ENCODE data around the gene SH3TC1.

The SH3TC1 gene

DNA sequence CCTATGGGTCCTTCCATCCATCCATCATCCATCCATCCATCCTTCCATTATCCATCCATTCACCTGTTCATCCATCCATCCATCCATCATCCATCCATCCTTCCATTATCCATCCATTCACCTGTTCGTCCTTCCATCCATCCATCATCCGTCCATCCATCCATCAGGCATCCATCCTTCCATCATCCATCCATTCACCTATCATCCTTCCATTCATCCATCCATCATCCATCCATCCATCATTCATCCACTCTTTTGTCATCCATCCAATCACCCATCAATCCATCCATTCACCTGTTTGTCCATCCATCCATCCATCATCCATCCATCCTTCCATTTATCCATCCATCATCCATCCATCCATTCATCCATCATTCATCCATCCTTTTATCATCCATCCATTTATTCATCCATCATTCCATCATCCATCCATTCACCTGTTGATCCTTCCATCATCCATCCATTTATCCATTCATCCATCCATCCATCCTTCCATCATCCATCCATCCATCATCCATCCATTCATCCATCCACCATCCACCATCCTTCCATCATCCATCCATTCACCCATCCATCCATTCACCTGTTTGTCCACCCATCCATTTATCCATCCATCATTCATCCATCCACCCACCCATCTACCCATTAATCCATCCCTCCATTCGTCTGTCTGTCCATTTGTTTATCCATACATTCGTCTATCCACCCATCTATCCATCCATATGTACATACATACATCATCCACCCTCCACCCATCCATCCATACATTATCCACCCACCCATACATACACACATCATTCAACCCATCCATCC lies 34.8 kb downstream of the SH3TC1 start:
- DNase-seq: no peak

DNA sequence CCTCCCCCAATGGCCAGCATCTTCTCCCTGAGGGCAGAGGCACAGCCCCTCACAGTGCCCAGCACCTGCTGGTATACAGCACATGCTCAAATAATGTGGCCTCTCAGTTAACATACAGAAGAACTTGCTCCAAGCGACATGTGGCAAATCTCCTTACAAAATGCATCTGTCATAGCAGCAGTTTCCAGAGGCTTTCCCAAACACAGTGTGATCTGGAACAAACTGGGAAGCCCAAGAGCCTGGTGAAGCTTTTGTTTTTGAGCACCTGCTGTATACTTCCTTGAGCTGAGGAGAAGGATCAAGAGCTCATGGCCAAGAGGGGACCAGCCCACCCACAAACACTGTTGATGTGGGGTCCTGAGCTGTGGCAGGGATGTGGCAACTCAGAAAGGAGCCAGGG lies 35.6 kb downstream of the SH3TC1 start:
- DNase-seq: no peak

DNA sequence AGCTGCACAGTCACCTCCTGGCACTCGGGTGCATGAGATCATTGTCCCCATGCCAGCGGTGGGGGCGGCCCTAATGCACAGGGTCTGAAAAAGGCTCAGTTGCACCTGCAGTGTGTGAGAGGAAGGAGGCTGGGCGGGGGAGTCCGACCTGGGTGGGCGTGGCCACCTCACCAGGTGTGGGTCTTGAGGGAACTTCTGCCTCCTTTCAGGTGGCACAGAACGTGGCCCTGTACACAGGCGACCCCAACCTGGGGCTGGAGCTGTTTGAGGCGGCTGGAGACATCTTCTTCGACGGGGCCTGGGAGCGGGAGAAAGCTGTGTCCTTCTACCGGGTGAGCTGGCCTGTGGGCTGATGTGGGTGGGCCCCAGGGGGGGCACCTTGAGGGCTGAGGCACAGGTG lies 36.1 kb downstream of the SH3TC1 start:
- no peak for DNase-seq

DNA sequence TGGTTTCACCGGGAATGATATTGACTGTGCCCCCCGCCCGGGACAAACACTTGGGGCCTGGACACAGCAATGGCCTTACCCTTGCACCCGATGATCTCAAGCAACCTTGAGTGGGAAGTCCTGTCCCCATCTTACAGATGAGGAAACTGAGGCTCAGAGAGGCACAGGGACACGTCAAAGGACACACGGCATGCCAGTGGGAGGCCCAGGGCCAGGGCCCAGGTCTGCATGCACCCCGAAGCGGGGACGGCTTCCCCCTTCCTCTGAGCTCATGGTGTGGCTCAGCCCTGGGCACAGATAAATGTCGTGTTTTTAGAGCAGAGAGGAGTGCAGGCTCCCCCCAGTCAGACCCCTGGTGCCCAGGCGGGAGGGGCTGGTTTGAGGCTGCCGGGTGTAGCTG lies 36.6 kb downstream of the SH3TC1 start:
- DNase-seq: no peak

DNA sequence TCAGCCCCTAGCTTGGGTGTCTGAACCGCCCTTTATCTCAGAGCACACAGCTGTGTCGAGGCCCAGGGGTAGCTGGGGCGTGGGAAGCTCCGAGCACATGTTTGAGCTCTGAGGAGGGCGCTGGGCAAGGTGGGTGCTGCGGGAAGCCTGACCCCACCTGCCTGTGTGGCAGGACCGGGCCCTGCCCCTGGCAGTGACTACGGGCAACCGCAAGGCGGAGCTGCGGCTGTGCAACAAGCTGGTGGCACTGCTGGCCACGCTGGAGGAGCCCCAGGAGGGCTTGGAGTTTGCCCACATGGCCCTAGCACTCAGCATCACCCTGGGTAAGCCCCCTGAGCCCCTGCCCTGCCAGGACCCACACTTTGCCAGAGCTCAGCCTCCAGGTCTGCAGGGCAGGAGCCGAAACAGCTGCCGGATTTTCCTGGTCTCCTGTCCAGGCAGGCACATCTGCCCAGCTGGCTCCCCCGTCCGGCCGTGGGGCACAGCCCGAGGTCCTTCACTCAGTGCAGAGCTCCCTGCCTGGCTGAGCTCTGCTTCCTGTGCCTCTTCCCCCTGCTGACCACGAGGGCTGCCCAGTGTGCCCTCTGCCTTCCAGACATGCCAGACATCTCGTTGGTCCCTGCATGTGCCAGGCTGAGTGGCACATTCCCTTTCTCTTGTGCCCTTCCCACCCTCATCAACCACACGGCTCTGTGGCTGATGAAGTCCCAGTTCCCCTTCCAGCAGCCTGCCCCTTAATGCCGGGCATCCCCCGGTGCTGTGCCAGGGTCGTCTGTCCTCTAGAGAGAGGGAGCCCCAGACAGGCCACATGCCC lies 37.2 kb downstream of the SH3TC1 start:
- no peak for DNase-seq

DNA sequence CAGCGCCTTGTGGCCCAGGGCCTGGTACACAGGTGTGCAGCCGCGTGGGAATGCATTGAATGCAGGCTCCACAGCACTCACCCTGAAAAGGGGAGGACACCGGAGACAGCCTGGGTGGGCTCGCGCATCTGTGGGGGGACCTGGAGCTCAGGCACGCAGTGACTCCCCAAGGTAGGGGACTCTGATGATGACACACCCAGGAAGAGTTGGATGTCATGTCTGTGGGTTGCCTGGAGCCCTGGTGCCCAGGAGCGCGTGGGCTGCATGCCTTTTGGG lies 37.8 kb downstream of the SH3TC1 start:
- DNase-seq: no peak

DNA sequence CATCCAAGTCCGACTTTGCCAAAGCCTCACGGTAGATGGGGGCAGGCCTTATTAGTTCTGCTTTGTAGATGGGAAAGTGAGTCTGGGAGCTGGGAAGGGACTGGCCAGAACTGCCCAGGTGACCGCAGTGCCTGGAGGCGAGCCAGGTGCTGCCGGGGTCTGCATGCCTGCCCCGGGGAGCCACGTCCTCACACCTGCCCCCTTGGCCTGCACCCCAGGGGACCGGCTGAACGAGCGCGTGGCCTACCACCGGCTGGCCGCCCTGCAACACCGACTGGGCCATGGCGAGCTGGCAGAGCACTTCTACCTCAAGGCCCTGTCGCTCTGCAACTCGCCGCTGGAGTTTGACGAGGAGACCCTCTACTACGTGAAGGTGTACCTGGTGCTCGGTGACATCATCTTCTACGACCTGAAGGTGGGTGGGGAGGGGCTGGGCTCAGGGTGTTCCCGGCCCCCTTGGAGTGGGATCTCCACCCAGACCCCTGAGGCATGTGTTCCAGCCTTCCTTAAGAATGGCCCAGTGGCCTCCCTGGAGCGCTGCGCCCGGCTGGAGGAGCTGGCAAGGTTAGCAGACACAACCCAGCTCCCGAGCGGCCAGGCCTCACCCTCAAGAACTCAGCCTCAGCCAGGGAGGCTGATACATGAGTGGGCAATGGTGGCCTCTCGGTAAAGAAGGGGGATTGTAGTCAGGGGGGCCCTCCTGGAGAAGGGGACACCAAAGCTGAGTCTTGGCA lies 38.3 kb downstream of the SH3TC1 start:
- no peak for DNase-seq

DNA sequence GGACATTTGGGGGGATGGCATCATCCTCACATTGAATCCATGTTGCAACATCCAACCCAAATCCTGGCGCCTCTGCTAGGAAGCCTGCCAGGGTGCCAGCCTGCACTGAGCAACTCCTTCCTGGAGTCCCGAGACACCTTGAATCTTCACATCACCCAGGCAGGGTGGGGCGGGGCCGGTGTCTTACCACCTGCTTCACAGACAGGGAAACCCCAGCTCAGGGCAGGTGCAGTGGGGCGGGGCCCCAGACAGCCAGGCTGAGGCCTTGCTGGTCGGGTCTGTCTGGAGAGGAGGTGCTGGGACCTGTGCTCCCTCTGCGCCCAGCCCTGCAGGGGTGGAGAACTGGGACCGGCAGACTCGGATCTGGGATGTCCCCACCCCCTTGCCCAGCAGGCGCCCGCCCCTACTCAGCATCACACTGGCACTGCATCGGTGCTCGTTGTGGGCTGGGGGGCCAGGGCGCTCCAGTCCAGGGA lies 39.0 kb downstream of the SH3TC1 start:
- DNase-seq: no peak

DNA sequence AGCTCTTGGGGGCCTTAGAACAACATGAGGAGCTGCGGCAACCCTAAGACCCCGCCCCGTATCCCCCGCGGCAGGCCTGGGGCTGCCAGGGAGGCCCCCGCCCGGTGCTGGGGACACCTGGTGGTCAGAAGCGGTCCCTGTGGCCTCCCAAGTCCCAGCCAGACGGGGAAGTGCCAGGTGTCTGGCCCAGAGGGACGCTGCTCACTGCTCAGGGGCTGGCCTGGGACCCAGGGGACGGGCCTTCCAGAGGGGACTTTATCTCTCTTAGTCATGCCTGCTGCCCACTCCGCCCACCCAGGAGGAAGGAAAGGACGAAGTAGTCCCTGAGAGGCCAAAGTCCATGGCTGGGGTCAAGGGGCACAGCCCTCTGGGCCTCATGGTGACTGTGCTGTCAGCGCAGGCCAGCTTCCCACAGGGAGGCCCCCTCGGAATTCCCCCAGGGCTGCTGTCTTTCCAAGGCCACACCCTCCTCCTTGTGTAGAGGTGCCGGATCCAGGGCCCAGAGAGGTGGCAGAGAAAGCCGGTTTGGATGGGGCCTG lies 39.5 kb downstream of the SH3TC1 start:
- DNase-seq: no peak

DNA sequence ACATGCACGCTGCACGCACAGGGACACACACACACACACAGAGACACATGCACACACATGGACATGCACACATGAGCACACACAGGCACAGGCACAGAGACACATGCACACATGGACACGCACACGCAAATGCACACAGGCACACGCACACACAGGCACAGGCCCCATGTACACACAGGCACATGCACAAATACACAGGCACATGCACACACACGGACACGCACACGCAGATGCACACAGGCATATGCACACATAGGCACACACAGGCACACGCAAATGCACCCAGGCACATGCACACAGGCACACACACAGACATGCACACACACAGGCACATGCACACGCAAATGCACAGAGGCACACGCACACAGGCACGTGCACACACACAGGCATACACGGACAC lies 40.1 kb downstream of the SH3TC1 start:
- DNase-seq: no peak

DNA sequence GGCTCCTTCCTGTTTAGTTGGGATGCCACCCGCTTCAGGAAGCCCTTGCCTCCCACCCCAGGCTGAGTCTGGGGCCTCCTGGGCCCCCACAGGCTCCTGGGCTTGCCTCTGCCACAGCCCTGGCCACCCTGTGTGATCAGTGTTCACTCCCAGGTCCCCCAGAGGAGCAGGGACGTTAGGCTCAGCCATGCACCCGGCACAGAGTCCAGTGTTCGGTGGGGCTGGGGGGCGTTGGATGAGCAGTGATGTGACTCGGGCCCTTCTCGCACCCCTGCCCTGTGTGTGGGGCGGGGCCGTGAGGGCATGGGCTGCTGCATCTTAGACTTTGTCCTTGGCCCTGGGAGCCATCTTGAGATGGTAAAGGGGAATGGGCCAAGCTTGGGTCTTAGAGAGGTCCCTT lies 40.6 kb downstream of the SH3TC1 start:
- no peak for DNase-seq

DNA sequence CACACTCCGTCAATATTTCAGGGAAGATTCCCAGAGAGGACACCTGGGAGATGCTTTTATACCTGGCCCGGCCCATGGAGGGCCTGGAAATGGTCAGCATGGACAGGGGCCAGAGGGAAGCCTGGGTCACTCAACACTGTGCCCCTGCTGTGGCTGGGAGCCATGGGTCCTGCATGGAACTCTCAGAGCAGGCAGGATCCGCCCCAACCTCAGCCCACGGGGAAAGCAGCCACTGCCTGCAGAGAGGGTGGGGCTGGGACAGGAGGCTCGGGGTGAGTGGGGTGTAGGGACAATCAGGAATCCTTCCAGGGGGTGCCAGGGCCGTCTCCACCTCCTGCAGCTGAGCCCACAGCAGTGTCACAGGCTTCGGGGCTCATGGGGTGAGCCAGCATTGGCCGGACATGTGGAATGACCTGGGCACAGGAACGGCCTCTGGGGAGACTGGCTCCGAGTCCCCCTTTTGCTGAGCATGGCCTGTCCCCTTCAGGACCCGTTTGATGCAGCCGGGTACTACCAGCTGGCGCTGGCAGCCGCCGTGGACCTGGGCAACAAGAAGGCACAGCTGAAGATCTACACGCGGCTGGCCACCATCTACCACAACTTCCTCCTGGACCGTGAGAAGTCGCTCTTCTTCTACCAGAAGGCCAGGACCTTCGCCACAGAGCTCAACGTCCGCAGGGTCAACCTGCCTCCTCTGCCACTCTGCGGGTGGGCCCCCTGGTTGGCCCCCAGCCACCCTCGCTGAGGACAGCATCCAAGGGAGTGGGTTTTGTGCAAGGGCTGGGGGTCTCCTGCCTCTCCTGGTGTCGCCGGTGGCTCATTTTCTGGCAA lies 41.3 kb downstream of the SH3TC1 start:
- DNase-seq: no peak

DNA sequence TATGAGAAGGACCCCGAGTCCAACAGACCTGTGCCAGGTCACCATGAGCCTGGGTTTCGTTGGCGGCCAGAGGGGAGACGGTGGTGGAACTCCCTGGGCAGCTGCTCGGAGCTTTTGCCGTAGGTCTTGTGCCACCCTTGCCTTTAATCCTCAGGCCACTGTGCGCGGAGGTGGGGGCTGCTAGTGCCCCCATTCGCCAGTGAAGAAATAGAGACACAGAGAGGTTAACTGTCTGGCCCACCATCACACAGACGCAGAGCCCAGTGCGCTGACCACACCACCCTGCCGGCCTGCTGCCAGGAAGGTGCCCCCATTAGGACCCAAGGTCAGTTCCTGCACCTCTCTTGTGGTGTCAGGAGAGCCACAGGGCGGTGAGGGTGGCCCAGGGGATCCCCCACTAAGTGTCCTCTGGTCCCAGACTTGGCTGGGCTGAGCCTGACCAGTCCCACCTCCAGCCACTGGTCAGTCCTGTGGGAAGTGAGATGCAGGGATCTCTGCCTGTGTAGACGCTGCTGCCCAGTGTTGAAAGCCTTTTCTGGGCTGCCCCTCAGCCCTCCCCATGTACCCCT lies 42.2 kb downstream of the SH3TC1 start:
- no peak for DNase-seq

DNA sequence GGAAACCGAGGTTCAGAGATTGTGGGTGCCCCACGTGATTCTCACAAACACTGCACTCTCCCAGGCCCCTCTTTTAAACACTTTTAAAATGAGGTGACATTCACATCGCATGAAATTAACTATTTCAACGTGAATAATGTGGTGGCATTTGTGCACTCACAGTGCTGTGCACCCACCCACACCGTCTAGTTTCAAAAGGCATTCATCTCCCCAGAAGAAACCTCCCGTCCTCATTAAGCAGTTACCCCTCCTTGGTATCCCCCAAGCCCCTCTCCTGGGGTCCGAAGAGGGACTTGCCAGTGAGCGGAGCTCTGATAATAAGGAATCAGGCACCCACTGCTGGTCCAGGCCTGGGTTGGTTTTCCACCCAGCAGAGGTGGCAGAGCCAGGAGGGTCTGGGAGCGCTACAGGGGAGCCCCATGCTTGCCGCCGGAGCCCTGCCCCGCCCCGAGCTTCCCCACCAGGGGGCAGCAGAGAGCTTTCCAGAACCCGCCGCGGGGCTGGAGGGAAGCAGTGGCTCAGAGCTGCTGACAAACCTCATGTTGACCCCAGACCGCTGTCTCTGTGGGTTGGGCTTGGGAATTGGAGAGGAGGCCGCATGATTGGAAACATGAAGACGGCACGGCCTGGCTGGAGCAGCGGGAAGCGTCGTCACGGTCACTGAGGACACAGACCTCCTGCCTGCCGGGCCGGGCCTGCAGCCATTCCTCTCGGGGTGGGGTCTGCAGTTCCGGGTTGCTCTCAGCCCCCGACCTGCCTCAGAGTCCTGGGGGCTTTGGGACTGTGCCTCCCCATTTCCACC lies 43.0 kb downstream of the SH3TC1 start:
- DNase-seq: peak; percentile 87

DNA sequence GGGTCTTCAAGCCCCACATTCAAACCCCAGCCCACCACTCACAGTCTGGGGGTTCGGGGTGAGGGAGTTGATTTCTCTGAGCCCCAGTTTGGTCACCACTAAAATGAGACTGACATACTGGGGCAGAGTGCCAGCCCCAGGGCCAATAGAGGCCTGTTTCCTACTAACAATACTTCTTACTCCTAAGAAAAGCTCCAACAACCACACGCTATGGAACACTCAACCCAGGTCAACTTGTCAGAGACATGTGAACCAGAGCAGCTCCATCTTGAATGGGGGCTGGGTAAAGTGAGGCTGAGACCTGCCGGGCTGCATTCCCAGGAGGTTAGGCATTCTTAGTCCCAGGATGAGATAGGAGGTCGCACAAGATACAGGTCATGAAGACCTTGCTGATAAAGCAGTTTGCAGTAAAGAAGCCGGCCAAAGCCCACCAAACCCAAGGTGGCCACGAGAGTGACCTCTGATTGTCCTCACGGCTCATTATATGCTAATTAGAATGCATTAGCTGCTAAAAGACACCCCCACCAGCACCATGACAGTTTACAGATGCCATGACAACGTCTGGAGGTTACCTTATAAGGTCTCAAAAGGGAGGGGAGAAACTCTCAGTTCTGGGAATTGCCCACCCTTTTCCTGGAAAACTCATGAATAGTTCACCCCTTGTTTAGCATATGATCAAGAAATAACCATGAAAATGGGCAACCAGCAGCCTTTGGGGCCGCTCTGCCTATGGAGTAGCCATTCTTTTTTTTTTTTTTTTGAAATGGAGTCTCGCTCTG lies 43.9 kb downstream of the SH3TC1 start:
- DNase-seq: no peak

DNA sequence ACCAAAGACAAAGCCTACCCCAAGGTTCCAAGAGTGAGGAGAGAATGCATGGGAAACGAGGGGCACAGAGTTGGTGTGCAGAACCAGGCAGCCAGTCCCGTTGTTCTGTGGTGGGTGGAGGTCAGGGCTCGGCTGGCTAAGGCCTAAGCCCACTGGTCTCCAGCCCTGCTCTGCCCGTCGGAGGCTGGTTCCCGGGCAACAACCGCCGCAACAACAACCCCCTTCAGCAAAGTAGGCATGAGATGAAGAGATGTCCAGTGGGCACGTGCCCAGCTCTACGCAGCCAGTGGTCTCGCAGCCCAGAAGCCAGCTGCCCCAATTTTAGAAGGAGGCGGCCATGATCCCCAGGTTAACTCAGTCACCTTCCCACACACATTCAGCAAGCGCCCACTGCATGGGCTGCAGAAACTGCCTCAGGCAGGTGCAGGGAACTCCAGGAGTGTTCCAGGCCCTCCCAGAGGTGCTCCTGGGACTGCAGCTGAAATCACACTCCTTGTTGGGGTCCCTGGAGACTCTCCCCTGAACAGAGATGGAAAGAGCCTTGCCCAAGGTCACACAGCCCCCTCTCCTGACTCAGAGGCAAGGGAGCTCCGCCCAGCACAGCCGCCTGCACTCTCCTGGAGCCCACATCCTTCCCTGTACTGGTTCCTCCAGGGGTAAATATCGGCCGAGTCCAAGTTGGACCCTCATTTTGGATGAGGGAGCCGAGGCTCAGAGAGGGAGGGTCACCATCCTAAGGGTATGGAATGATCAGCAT lies 45.1 kb downstream of the SH3TC1 start:
- no peak for DNase-seq

DNA sequence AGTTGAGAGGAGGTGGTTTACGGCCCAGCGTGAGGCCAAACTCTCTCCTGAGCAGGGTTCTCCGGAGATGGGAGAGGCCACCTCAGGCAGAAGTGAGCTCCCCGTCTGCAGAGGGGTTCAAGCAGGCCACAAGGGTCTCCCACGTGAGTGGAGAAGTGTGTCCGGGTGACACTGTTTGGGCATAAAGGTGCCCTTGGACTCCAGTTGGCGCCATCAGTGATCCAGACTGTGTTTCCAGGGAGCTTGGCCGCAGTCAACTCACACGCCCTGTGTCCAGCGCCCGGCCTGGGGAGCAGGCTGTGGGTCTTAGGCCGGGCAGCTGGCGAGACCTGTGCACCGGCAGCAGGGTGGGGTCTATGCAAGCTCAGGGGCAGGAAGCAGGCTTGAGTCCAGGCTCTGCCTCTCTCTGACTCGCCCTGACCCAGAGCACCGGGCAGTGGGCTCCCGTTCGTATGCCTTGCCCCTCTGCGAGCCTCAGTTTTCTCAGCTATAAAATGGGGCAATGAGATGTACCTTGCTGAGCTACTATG lies 45.9 kb downstream of the SH3TC1 start:
- no peak for DNase-seq

DNA sequence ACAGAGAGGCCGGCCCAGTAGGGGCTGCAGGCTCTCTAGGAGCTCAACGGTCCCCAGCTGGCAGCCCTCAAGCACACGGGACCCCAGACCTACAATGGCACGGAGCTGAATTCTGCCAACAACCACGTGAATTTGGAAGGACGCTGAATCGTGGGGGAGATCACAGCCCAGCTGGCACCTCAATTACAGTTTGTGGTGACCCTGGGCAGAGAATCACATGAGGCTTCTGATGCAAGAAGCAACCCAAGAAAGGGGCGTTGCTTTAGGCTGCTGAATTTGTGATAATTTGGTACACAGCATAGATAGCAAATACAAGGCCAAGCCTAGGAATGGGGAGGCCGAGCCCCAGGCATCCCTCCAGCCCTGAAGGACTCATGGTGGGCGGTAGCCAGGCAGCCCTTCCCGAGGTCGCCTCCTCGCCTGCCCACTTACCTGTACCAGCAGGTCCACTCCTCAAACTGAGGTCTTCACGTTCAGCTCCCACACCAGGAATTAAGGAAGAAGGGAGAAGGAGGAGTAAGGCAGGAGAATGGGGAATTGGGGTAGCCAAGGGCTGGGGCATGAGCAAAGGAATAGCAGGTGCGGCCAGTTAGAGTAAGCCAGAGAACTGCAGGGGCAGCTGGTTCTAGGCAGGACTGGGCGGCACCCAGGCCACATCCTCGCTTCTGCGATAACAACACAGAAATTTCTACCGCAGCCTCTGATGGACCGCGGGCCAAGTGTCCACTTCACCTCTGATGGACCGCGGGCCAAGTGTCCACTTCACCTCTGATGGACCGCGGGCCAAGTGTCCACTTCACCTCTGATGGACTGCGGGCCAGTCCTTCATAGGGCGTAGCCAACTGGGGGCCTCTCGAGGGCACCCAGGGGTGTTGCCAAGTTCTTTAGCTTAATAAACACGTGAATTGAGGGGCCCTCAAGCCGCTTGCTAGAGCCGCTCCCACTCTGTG lies 47.1 kb downstream of the SH3TC1 start:
- DNase-seq: no peak
